Measurements from ENCODE around the gene TNIP1. TPM values are rescaled to one million over a fixed set of nuclear protein-coding genes. Genes with fewer than 3 reads are reported as not detected.

The TNIP1 gene
- total and polyA plus RNA-seq, 5 donors from 2014 or later = 46.9 to 259 (median 61.4) TPM

GRCh38 chr5:151088986-151089385 is 8.2 kb upstream of the TNIP1 start:
- H3K4me1 Mint-ChIP-seq = peaks cover 14 to 61% (median 40%) of the 10 kb centered on the region in 4 donors
- ATAC-seq (ENCODE audit: low read depth in 2 of 2) (no peak), DNase-seq (no peak)
- Histone ChIP-seq H3K4me3 (ENCODE audit: low read depth, low read length) (no peak overlapping the region), H3K27ac (ENCODE audit: insufficient read depth, low read length, poor library complexity, severe bottlenecking) (no peak overlapping the region), H3K9me3 (ENCODE audit: control insufficient read depth in 2 of 2, low read length in 2 of 2) (no peaks in the 10 kb centered on the region), H3K36me3 (ENCODE audit: control insufficient read depth, insufficient read depth, low read length) (no peaks in the 10 kb centered on the region), H3K4me1 (ENCODE audit: control insufficient read depth, insufficient read depth, low read length, poor library complexity, severe bottlenecking) (peaks cover 46% of the 10 kb centered on the region), H3K27me3 (ENCODE audit: control insufficient read depth, insufficient read depth, low read length) (no peaks in the 10 kb centered on the region)
- H3K36me3 Mint-ChIP-seq = no peaks in the 10 kb centered on the region
- no peaks in the 10 kb centered on the region for H3K27me3 Mint-ChIP-seq
- no peaks in the 10 kb centered on the region for H3K9me3 Mint-ChIP-seq
- H3K27ac Mint-ChIP-seq = peak overlapping the region in 1 of 3 donors; percentile 34
- H3K4me3 Mint-ChIP-seq = peak overlapping the region in 1 of 4 donors; percentile 7

- peak overlapping the region in 3 of 4 donors; percentile 21 to 95 (median 73) for H3K4me3 Mint-ChIP-seq
- Histone ChIP-seq H3K4me1 (ENCODE audit: control insufficient read depth, insufficient read depth, low read length, poor library complexity, severe bottlenecking) (peaks cover 51% of the 10 kb centered on the region), H3K4me3 (ENCODE audit: low read depth, low read length) (no peak overlapping the region)
Observed at GRCh38 chr5:151087486-151087885, 6.7 kb upstream of the TNIP1 start.

GRCh38 chr5:151086905-151087360 is 6.1 kb upstream of the TNIP1 start:
- Histone ChIP-seq H3K4me1 (ENCODE audit: control insufficient read depth, insufficient read depth, low read length, poor library complexity, severe bottlenecking) (peaks cover 56% of the 10 kb centered on the region), H3K9me3 (ENCODE audit: control insufficient read depth in 2 of 2, low read length in 2 of 2) (no peaks in the 10 kb centered on the region), H3K36me3 (ENCODE audit: control insufficient read depth, insufficient read depth, low read length) (no peaks in the 10 kb centered on the region), H3K27me3 (ENCODE audit: control insufficient read depth, insufficient read depth, low read length) (no peaks in the 10 kb centered on the region), H3K27ac (ENCODE audit: insufficient read depth, low read length, poor library complexity, severe bottlenecking) (peak overlapping the region; percentile 88), H3K4me3 (ENCODE audit: low read depth, low read length) (peak overlapping the region; percentile 80)
- H3K9me3 Mint-ChIP-seq = no peaks in the 10 kb centered on the region
- peak; percentile 59 to 79 (median 70) for DNase-seq
- no peaks in the 10 kb centered on the region for H3K27me3 Mint-ChIP-seq
- ATAC-seq (ENCODE audit: low read depth in 2 of 2) = peak; percentile 81 to 85
- no peaks in the 10 kb centered on the region for H3K36me3 Mint-ChIP-seq
- peak overlapping the region; percentile 73 to 95 (median 87) for H3K4me3 Mint-ChIP-seq
- peaks cover 19 to 67% (median 45%) of the 10 kb centered on the region in 4 donors for H3K4me1 Mint-ChIP-seq
- H3K27ac Mint-ChIP-seq = peak overlapping the region; percentile 32 to 89 (median 75)

More at GRCh38 chr5:151087486-151087885, 6.7 kb upstream of the TNIP1 start:
- H3K27me3 ChIP-seq (ENCODE audit: control insufficient read depth, insufficient read depth, low read length) = no peaks in the 10 kb centered on the region
- Mint-ChIP-seq H3K27ac (peak overlapping the region in 2 of 3 donors; percentile 75 to 89), H3K27me3 (no peaks in the 10 kb centered on the region), H3K36me3 (no peaks in the 10 kb centered on the region), H3K4me1 (peaks cover 19 to 63% (median 40%) of the 10 kb centered on the region in 4 donors), H3K9me3 (no peaks in the 10 kb centered on the region)
- ATAC-seq (ENCODE audit: low read depth in 2 of 2) (no peak), DNase-seq (no peak)
- H3K36me3 ChIP-seq (ENCODE audit: control insufficient read depth, insufficient read depth, low read length) = no peaks in the 10 kb centered on the region
- peak overlapping the region; percentile 88 for H3K27ac ChIP-seq (ENCODE audit: insufficient read depth, low read length, poor library complexity, severe bottlenecking)
- H3K9me3 ChIP-seq (ENCODE audit: control insufficient read depth in 2 of 2, low read length in 2 of 2) = no peaks in the 10 kb centered on the region

- Mint-ChIP-seq H3K27me3 (no peaks in the 10 kb centered on the region), H3K4me3 (peak overlapping the region; percentile 73 to 95 (median 87)), H3K4me1 (peaks cover 19 to 65% (median 48%) of the 10 kb centered on the region in 4 donors), H3K9me3 (no peaks in the 10 kb centered on the region), H3K27ac (peak overlapping the region; percentile 88 to 95 (median 89)), H3K36me3 (no peaks in the 10 kb centered on the region)
- DNase-seq = no peak
- H3K4me3 ChIP-seq (ENCODE audit: low read depth, low read length) = peak overlapping the region; percentile 80
- H3K9me3 ChIP-seq (ENCODE audit: control insufficient read depth in 2 of 2, low read length in 2 of 2) = no peaks in the 10 kb centered on the region
- no peak for ATAC-seq (ENCODE audit: low read depth in 2 of 2)
- peaks cover 62% of the 10 kb centered on the region for H3K4me1 ChIP-seq (ENCODE audit: control insufficient read depth, insufficient read depth, low read length, poor library complexity, severe bottlenecking)
- peak overlapping the region; percentile 88 for H3K27ac ChIP-seq (ENCODE audit: insufficient read depth, low read length, poor library complexity, severe bottlenecking)
- H3K27me3 ChIP-seq (ENCODE audit: control insufficient read depth, insufficient read depth, low read length) = no peaks in the 10 kb centered on the region
- no peaks in the 10 kb centered on the region for H3K36me3 ChIP-seq (ENCODE audit: control insufficient read depth, insufficient read depth, low read length)
Observed at GRCh38 chr5:151086192-151086869, 5.5 kb upstream of the TNIP1 start.

- peak overlapping the region; percentile 88 to 95 (median 89) for H3K27ac Mint-ChIP-seq
- peak overlapping the region; percentile 88 for H3K27ac ChIP-seq (ENCODE audit: insufficient read depth, low read length, poor library complexity, severe bottlenecking)
- peaks cover 19 to 67% (median 47%) of the 10 kb centered on the region in 4 donors for H3K4me1 Mint-ChIP-seq
- H3K36me3 ChIP-seq (ENCODE audit: control insufficient read depth, insufficient read depth, low read length) = no peaks in the 10 kb centered on the region
- H3K4me1 ChIP-seq (ENCODE audit: control insufficient read depth, insufficient read depth, low read length, poor library complexity, severe bottlenecking) = peaks cover 65% of the 10 kb centered on the region
- H3K9me3 Mint-ChIP-seq = no peaks in the 10 kb centered on the region
- H3K4me3 ChIP-seq (ENCODE audit: low read depth, low read length) = peak overlapping the region; percentile 80
- no peaks in the 10 kb centered on the region for H3K36me3 Mint-ChIP-seq
- H3K27me3 ChIP-seq (ENCODE audit: control insufficient read depth, insufficient read depth, low read length) = no peaks in the 10 kb centered on the region
- peak in 1 of 3 donors; percentile 65 for DNase-seq
- H3K27me3 Mint-ChIP-seq = no peaks in the 10 kb centered on the region
- no peak for ATAC-seq (ENCODE audit: low read depth in 2 of 2)
- no peaks in the 10 kb centered on the region for H3K9me3 ChIP-seq (ENCODE audit: control insufficient read depth in 2 of 2, low read length in 2 of 2)
- H3K4me3 Mint-ChIP-seq = peak overlapping the region; percentile 73 to 95 (median 87)
Observed at GRCh38 chr5:151085517-151086041, 4.7 kb upstream of the TNIP1 start.

- Mint-ChIP-seq H3K4me1 (peaks cover 26 to 74% (median 49%) of the 10 kb centered on the region in 4 donors), H3K36me3 (no peaks in the 10 kb centered on the region), H3K27me3 (no peaks in the 10 kb centered on the region), H3K27ac (peak overlapping the region; percentile 89 to 98 (median 95)), H3K9me3 (no peaks in the 10 kb centered on the region), H3K4me3 (peak overlapping the region; percentile 26 to 95 (median 87))
- DNase-seq = no peak
- peak overlapping the region; percentile 80 for H3K4me3 ChIP-seq (ENCODE audit: low read depth, low read length)
- no peaks in the 10 kb centered on the region for H3K27me3 ChIP-seq (ENCODE audit: control insufficient read depth, insufficient read depth, low read length)
- H3K27ac ChIP-seq (ENCODE audit: insufficient read depth, low read length, poor library complexity, severe bottlenecking) = peak overlapping the region; percentile 98
- H3K36me3 ChIP-seq (ENCODE audit: control insufficient read depth, insufficient read depth, low read length) = no peaks in the 10 kb centered on the region
- ATAC-seq (ENCODE audit: low read depth in 2 of 2) = no peak
- no peaks in the 10 kb centered on the region for H3K9me3 ChIP-seq (ENCODE audit: control insufficient read depth in 2 of 2, low read length in 2 of 2)
- H3K4me1 ChIP-seq (ENCODE audit: control insufficient read depth, insufficient read depth, low read length, poor library complexity, severe bottlenecking) = peaks cover 71% of the 10 kb centered on the region
Observed at GRCh38 chr5:151084363-151084762, 3.5 kb upstream of the TNIP1 start.

GRCh38 chr5:151083081-151083676 is 2.3 kb upstream of the TNIP1 start:
- peak overlapping the region; percentile 98 for H3K27ac ChIP-seq (ENCODE audit: insufficient read depth, low read length, poor library complexity, severe bottlenecking)
- ATAC-seq (ENCODE audit: low read depth in 2 of 2) (peak; percentile 5 to 8), DNase-seq (peak; percentile 46 to 75 (median 72))
- peak overlapping the region; percentile 58 to 96 (median 92) for H3K4me3 Mint-ChIP-seq
- no peaks in the 10 kb centered on the region for H3K36me3 ChIP-seq (ENCODE audit: control insufficient read depth, insufficient read depth, low read length)
- peaks cover 2% of the 10 kb centered on the region for H3K36me3 Mint-ChIP-seq
- no peaks in the 10 kb centered on the region for H3K9me3 Mint-ChIP-seq
- H3K27me3 Mint-ChIP-seq = no peaks in the 10 kb centered on the region
- H3K27me3 ChIP-seq (ENCODE audit: control insufficient read depth, insufficient read depth, low read length) = no peaks in the 10 kb centered on the region
- peak overlapping the region; percentile 89 to 98 (median 95) for H3K27ac Mint-ChIP-seq
- peaks cover 83% of the 10 kb centered on the region for H3K4me1 ChIP-seq (ENCODE audit: control insufficient read depth, insufficient read depth, low read length, poor library complexity, severe bottlenecking)
- H3K9me3 ChIP-seq (ENCODE audit: control insufficient read depth in 2 of 2, low read length in 2 of 2) = no peaks in the 10 kb centered on the region
- peak overlapping the region; percentile 96 for H3K4me3 ChIP-seq (ENCODE audit: low read depth, low read length)
- peaks cover 31 to 84% (median 59%) of the 10 kb centered on the region in 4 donors for H3K4me1 Mint-ChIP-seq

All from CD4-positive, CD25-positive, alpha-beta regulatory T cell (primary cell).